ENCODE measurements around the gene CD84. TPM values are rescaled to one million over a fixed set of nuclear protein-coding genes. Genes with fewer than 3 reads are reported as not detected.

The CD84 gene
- total RNA-seq, 2 donors from 2014 or later, result 1.3 to 3.0 TPM

DNA sequence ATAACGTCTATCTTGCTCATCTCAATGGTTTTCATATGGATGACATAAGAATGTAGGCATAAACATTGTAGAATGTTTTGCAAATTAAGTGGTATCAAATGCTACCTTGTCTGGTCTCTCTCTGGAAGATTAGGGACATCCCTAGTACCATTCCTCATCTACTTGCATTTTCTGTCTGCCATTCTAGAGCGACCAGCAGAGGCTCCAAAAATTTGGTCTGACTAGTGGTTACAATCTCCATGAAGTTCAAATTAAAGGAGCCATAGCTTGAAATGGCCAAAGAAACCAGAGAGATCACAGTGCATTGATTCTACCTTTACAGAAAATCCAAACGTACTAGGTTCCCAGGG lies 1.1 kb downstream of the CD84 start:
- TF ChIP-seq, protein P1, sequence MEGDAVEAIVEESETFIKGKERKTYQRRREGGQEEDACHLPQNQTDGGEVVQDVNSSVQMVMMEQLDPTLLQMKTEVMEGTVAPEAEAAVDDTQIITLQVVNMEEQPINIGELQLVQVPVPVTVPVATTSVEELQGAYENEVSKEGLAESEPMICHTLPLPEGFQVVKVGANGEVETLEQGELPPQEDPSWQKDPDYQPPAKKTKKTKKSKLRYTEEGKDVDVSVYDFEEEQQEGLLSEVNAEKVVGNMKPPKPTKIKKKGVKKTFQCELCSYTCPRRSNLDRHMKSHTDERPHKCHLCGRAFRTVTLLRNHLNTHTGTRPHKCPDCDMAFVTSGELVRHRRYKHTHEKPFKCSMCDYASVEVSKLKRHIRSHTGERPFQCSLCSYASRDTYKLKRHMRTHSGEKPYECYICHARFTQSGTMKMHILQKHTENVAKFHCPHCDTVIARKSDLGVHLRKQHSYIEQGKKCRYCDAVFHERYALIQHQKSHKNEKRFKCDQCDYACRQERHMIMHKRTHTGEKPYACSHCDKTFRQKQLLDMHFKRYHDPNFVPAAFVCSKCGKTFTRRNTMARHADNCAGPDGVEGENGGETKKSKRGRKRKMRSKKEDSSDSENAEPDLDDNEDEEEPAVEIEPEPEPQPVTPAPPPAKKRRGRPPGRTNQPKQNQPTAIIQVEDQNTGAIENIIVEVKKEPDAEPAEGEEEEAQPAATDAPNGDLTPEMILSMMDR (IDR thresholded peaks at IDR 0.05), result no peak
- H3K9me3 ChIP-seq, result no peaks in the 10 kb centered on the region
- H3K4me1 ChIP-seq, result no peaks in the 10 kb centered on the region
- no peaks in the 10 kb centered on the region for H3K27me3 ChIP-seq
- H3K27ac ChIP-seq, result peak overlapping the region; percentile 4
- H3K9ac ChIP-seq (ENCODE audit: low read depth in 2 of 2, low read length in 2 of 2), result no peak overlapping the region
- H3K4me3 ChIP-seq, result peak overlapping the region; percentile 5
- intact Hi-C loops (cut with DNase I), result no loop called here
- no peaks in the 10 kb centered on the region for H3K36me3 ChIP-seq
- DNase-seq, result no peak

DNA sequence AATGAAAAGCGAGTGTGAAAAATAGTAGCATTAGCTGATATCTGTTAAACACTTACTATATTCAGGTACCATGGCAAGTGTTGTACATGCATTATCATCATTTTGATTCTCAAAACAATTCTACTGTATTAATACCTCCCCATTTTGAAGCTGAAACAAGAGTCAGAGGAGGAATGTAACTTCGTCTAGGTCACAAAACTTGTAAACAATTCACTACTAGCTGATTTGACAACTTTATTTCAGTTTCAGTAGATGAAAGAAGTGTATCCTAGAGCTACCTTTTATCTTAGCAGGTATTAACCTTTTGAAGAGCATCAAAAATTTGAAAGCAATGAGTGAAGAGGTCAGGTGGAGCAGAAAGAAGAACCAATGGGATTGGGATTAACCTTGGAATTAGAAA lies 1.6 kb downstream of the CD84 start:
- TF ChIP-seq, protein P1 (IDR thresholded peaks at IDR 0.05), result no peak
- H3K27ac ChIP-seq, result peak overlapping the region; percentile 4
- H3K4me1 ChIP-seq, result no peaks in the 10 kb centered on the region
- H3K36me3 ChIP-seq, result no peaks in the 10 kb centered on the region
- no peak for DNase-seq
- H3K4me3 ChIP-seq, result no peak overlapping the region
- no peaks in the 10 kb centered on the region for H3K27me3 ChIP-seq
- H3K9me3 ChIP-seq, result no peaks in the 10 kb centered on the region
- H3K9ac ChIP-seq (ENCODE audit: low read depth in 2 of 2, low read length in 2 of 2), result no peak overlapping the region
- intact Hi-C loops (cut with DNase I), result no loop called here

DNA sequence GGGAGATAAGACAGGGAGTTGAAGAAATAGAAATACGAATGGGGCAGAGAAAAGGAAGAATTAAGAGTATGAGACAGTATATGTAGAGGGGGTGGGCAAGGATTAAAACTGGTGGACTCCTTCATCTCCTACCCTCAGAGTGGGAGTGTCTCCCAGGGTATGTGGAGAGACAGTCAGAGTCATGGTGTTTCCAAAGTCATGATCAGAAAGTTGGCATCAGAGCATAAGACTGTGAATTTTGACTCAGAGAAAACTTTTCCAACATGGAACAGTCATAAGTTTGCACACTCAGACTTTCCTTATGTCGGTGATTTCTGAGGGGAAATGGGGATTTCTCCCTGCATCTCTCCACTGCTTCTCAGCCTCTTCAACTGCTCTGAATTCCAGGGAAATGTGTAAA lies 2.4 kb downstream of the CD84 start:
- intact Hi-C loops (cut with DNase I), result no loop called here
- no peaks in the 10 kb centered on the region for H3K36me3 ChIP-seq
- no peaks in the 10 kb centered on the region for H3K4me1 ChIP-seq
- no peaks in the 10 kb centered on the region for H3K27me3 ChIP-seq
- TF ChIP-seq, protein P1 (IDR thresholded peaks at IDR 0.05), result no peak
- H3K4me3 ChIP-seq, result no peak overlapping the region
- no peak overlapping the region for H3K9ac ChIP-seq (ENCODE audit: low read depth in 2 of 2, low read length in 2 of 2)
- DNase-seq, result no peak
- no peaks in the 10 kb centered on the region for H3K9me3 ChIP-seq
- H3K27ac ChIP-seq, result peak overlapping the region; percentile 4

DNA sequence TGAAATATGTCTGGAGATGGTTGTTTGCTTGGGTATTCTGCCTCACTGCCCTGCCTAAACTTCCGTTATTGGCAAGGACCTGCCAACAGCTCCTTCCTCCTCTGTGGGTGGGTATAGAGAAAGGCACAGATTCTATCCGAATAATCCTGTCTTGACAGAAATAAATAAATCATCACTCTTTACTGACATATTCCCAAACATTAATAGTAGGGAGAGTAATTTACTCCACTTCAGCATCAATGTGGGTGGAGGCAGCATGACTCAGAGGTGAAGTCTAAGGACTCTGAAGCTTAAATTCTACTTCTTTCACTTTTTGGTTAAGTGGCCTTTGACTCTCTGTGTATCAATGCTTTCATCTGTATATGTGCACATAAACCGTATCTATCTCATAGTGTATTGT lies 2.9 kb downstream of the CD84 start:
- H3K4me1 ChIP-seq, result no peaks in the 10 kb centered on the region
- no peak overlapping the region for H3K4me3 ChIP-seq
- TF ChIP-seq, protein P1 (IDR thresholded peaks at IDR 0.05), result no peak
- H3K27ac ChIP-seq, result peak overlapping the region; percentile 53
- H3K36me3 ChIP-seq, result no peaks in the 10 kb centered on the region
- intact Hi-C loops (cut with DNase I), result no loop called here
- H3K9ac ChIP-seq (ENCODE audit: low read depth in 2 of 2, low read length in 2 of 2), result no peak overlapping the region
- no peaks in the 10 kb centered on the region for H3K27me3 ChIP-seq
- no peak for DNase-seq
- H3K9me3 ChIP-seq, result no peaks in the 10 kb centered on the region

DNA sequence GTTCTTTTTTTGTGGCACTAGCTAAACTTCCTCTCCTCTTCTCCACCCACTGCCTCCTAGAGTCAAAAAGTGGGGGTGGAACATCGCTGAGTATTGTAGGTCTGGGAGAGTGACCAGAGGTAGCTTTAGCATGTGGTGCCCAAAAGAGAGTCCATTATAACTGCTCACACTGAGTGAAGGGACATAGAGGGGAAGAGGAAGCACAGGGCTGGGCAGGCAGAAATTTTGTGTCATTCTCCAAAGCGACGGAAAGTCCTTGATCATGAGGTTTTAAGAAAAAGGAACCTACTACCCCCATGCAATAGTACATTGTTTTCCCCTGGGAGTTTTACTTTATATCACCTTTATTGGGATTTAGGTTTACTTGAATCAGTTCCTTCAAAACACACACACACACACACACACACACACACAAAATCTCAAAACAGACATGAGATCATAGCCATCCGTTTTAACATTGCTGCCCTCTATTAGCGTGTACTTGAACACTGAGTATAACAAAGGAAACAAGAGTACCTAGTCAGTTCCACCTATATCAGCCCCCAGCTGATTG lies 4.1 kb downstream of the CD84 start:
- Histone ChIP-seq H3K4me1 (no peaks in the 10 kb centered on the region), H3K4me3 (no peak overlapping the region), H3K36me3 (no peaks in the 10 kb centered on the region), H3K27ac (peak overlapping the region; percentile 53), H3K9me3 (no peaks in the 10 kb centered on the region), H3K9ac (ENCODE audit: low read depth in 2 of 2, low read length in 2 of 2) (no peak overlapping the region), H3K27me3 (no peaks in the 10 kb centered on the region)
- intact Hi-C loops (cut with DNase I), result no loop called here
- TF ChIP-seq, protein P1 (IDR thresholded peaks at IDR 0.05), result no peak
- no peak for DNase-seq
